Measurements from ENCODE around the gene AOPEP. TPM values are rescaled to one million over a fixed set of nuclear protein-coding genes. Genes with fewer than 3 reads are reported as not detected.

Gene AOPEP
- polyA plus RNA-seq, 1 experiment: 40.0 TPM

DNA sequence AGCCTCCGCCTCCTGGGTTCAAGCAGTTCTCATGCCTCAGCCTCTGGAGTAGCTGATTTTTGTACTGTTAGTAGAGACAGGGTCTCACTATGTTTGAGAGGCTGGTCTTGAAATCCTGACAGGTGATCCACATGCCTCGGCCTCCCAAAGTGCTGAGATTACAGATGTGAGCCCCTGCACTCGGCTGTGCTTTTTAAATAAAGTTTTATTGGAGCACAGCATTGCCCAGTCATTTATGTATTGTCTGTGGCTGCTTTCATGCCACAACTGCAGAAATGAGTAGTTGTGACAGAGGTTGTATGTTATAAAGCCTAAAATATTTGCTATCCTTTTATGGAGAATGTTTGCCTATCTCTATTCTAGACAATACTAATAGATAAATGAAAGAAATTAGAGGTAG is 169.2 kb downstream of the AOPEP start:
- ChIA-PET POLR2A (interaction anchor here (0.6 kb wide), 3 partner anchors 43 to 73 kb away, joined by 4 to 5 read pairs (median 4); no protein-coding TSS in a partner anchor), CTCF (interaction anchor here (0.9 kb wide), 1 partner anchor 117 kb away, joined by 3 read pairs; no protein-coding TSS in a partner anchor)
- TF ChIP-seq, protein P1, sequence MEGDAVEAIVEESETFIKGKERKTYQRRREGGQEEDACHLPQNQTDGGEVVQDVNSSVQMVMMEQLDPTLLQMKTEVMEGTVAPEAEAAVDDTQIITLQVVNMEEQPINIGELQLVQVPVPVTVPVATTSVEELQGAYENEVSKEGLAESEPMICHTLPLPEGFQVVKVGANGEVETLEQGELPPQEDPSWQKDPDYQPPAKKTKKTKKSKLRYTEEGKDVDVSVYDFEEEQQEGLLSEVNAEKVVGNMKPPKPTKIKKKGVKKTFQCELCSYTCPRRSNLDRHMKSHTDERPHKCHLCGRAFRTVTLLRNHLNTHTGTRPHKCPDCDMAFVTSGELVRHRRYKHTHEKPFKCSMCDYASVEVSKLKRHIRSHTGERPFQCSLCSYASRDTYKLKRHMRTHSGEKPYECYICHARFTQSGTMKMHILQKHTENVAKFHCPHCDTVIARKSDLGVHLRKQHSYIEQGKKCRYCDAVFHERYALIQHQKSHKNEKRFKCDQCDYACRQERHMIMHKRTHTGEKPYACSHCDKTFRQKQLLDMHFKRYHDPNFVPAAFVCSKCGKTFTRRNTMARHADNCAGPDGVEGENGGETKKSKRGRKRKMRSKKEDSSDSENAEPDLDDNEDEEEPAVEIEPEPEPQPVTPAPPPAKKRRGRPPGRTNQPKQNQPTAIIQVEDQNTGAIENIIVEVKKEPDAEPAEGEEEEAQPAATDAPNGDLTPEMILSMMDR (IDR thresholded peaks at IDR 0.05; ENCODE audit: low read depth, low read length): no peak

DNA sequence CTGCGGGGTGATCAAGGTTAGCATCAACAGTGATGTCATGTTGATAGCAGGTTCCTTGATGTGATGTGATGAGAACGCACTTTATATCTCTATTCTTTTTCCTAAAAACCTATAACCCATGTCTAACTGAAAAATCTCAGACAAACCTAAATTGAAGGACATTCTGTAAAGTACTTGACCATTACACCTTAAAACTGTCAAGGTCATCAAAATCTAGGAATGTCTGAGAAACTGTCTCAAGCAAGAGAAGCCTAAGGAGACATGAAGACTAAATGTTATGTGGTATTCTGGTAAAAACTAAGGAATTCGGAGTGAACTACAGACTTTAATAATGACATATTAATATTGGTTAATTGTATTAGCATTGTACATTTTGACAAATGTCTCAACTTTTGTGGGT is 170.0 kb downstream of the AOPEP start:
- no peak overlapping the region for H3K4me3 ChIP-seq (ENCODE audit: low read depth, low read length)
- H3K27ac ChIP-seq (ENCODE audit: low read depth, low read length): no peak overlapping the region
- H3K9me3 ChIP-seq (ENCODE audit: control insufficient read depth, insufficient read depth, low read length): no peaks in the 10 kb centered on the region
- H3K27me3 ChIP-seq (ENCODE audit: control insufficient read depth, insufficient read depth, low read length): no peaks in the 10 kb centered on the region
- CTCF ChIA-PET: no interaction called here
- TF ChIP-seq, protein P1 (IDR thresholded peaks at IDR 0.05; ENCODE audit: low read depth, low read length): no peak
- POLR2A ChIA-PET: no interaction called here
- no peak for DNase-seq (ENCODE audit: low read depth, low spot score)

More for the DNA sequence above, 169.2 kb downstream of the AOPEP start:
- no peak overlapping the region for H3K27ac ChIP-seq (ENCODE audit: low read depth, low read length)
- no peak for DNase-seq (ENCODE audit: low read depth, low spot score)
- no peaks in the 10 kb centered on the region for H3K9me3 ChIP-seq (ENCODE audit: control insufficient read depth, insufficient read depth, low read length)
- H3K4me3 ChIP-seq (ENCODE audit: low read depth, low read length): no peak overlapping the region
- H3K27me3 ChIP-seq (ENCODE audit: control insufficient read depth, insufficient read depth, low read length): no peaks in the 10 kb centered on the region

DNA sequence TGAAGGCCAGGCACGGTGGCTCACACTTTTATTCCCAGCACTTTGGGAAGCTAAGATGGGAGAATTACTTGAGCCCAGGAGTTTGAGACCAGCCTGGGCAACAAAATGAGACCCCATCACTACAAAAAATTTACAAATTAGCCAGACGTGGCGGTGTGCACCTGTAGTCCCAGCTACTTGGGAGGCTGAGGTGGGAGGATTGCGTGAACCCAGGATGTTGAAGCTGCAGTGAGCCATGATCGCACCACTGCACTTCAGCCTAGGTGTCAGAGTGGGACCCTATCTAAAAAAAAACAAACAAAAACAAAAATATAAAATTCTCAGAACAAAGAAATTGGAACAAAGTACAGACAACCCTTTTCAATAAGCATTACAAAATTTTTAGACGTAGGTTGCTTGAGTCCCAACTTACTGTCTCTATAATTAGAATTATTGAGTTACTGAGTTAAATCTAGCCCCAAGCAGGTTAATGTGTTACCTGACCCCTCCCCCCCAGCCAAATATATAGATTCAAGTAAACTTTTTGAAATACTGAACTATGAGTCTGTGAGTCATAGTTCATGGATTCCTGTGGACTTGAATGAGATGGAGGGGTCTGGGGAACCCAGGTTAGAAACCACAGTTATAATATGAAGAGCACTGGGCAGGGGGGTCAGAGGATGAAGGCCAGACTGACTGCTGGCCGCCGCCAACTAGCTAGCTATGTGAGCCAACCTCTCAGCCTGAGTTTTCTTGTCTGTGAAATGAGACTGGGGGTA is 173.1 kb downstream of the AOPEP start:
- TF ChIP-seq, protein P1 (IDR thresholded peaks at IDR 0.05; ENCODE audit: low read depth, low read length): no peak
- peak overlapping the region; percentile 92 for H3K27ac ChIP-seq (ENCODE audit: low read depth, low read length)
- H3K4me3 ChIP-seq (ENCODE audit: low read depth, low read length): no peak overlapping the region
- no peak for DNase-seq (ENCODE audit: low read depth, low spot score)
- no peaks in the 10 kb centered on the region for H3K9me3 ChIP-seq (ENCODE audit: control insufficient read depth, insufficient read depth, low read length)
- H3K27me3 ChIP-seq (ENCODE audit: control insufficient read depth, insufficient read depth, low read length): no peaks in the 10 kb centered on the region
- POLR2A ChIA-PET: no interaction called here
- CTCF ChIA-PET: interaction anchor here (0.9 to 1.2 kb wide), 3 partner anchors 13 to 269 kb away, joined by 3 to 6 read pairs (median 4); no protein-coding TSS in a partner anchor

DNA sequence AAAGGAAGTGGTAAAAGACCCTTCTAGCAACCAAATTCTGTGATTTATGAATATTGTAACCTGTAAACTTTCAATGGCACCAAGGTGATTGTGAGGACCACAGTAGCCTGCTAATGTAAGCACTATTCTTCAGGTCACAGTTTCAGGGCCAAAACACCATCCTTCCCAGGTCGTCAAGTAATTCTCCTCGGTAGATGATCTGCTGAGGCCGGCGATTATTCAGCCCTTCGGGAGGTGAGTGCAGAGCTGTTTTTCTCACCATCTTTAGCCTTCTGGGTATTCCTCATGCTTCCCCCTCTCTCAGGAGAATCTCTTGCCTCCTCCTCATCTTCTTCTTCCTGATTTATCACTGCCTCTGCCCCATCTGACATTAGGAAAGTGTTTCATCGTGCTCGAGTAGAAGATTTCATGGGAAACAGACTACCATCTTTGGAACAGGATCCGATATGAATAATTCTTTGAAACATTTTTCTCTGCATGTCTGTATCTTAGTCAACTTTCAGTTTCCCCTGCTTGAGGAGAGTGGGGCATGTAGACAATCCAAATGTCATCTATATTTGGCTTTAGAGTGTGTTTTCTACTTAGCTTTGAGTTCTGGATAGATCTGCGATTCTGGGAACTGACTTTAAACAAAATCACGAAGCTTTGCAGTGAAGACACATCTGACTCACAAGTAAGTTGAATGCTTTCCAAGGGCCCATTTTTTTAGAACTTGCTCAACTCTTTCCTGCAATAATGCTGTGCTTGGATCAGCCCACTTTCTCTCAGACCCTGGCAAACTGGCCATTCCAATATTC is 173.9 kb downstream of the AOPEP start:
- H3K27ac ChIP-seq (ENCODE audit: low read depth, low read length): peak overlapping the region; percentile 92
- no peaks in the 10 kb centered on the region for H3K27me3 ChIP-seq (ENCODE audit: control insufficient read depth, insufficient read depth, low read length)
- ChIA-PET POLR2A (interaction anchor here (0.6 to 1.1 kb wide), 4 partner anchors 20 to 118 kb away, joined by 4 to 5 read pairs (median 4); no protein-coding TSS in a partner anchor), CTCF (interaction anchor here (1.2 kb wide), 1 partner anchor 268 kb away, joined by 3 read pairs; no protein-coding TSS in a partner anchor)
- TF ChIP-seq, protein P1 (IDR thresholded peaks at IDR 0.05; ENCODE audit: low read depth, low read length): no peak
- peak overlapping the region; percentile 27 for H3K4me3 ChIP-seq (ENCODE audit: low read depth, low read length)
- no peaks in the 10 kb centered on the region for H3K9me3 ChIP-seq (ENCODE audit: control insufficient read depth, insufficient read depth, low read length)
- peak; percentile 92 for DNase-seq (ENCODE audit: low read depth, low spot score)
